ENCODE measurements around the gene TET1.

- TF ChIP-seq CTCF (IDR thresholded peaks at IDR 0.05) (no peak), POLR2A (IDR thresholded peaks at IDR 0.05) (no peak)
Observed at GRCh38 chr10:68727146-68727545, 167.0 kb downstream of the TET1 start.
